Embryonic facial prominence (tissue), 1 donor: ENCODE data around the gene AK5.

ENCODE experiments used
- DNase-seq: peaks from one replicate; pipeline ENCODE4 v3.0.0-alpha.2; 2016; ENCODE audit errors: extremely low spot score

Gene AK5

GRCh38 chr1:77589231-77589630 lies 307.4 kb downstream of the AK5 start:
- no peak for DNase-seq

- DNase-seq = no peak
These were observed 308.8 kb downstream of the AK5 start for GRCh38 chr1:77590651-77591050.

GRCh38 chr1:77592906-77593305 lies 311.1 kb downstream of the AK5 start:
- DNase-seq = no peak

- no peak for DNase-seq
These were observed 312.7 kb downstream of the AK5 start for GRCh38 chr1:77594366-77595112.

- DNase-seq = no peak
These were observed 315.5 kb downstream of the AK5 start for GRCh38 chr1:77597310-77597709.

- no peak for DNase-seq
These were observed 323.6 kb downstream of the AK5 start for GRCh38 chr1:77605246-77606026.

GRCh38 chr1:77608893-77609292 lies 327.1 kb downstream of the AK5 start:
- DNase-seq = no peak
